ENCODE measurements around the gene ACMSD. TPM values are rescaled to one million over a fixed set of nuclear protein-coding genes. Genes with fewer than 3 reads are reported as not detected.

Gene ACMSD
- total RNA-seq, 4 donors from 2014 or later: 1.2 TPM; not detected in 3

DNA sequence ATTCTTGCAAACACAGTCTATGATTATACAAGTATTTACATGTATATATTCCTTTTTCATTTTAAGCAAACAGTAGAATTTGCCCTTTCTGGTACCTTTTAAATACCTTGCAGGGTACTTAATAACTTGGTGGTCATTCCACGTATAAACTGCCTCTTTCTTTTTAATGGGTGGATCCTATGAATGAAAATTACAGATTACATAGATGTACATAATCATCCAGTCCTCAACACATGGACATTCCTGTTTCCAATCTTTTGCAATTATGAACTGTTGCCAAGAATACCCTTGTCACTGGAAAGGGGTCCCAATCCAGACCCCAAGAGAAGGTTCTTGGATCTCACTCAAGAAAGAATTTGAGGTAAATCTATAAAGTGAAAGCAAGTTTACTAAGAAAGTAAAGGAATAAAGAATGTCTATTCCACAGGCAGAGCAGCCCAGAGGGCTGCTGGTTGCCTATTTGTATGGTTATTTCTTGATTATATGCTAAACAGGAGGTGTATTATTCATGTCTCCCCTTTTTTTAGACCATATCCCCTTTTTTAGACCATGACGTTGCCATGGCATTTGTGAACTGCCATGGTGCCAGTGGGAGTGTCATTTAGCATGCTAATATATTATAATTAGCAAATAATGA, 72.5 kb downstream of the ACMSD start:
- TF ChIP-seq POLR2A (IDR thresholded peaks at IDR 0.05): no peak
- TF ChIP-seq, protein P1, sequence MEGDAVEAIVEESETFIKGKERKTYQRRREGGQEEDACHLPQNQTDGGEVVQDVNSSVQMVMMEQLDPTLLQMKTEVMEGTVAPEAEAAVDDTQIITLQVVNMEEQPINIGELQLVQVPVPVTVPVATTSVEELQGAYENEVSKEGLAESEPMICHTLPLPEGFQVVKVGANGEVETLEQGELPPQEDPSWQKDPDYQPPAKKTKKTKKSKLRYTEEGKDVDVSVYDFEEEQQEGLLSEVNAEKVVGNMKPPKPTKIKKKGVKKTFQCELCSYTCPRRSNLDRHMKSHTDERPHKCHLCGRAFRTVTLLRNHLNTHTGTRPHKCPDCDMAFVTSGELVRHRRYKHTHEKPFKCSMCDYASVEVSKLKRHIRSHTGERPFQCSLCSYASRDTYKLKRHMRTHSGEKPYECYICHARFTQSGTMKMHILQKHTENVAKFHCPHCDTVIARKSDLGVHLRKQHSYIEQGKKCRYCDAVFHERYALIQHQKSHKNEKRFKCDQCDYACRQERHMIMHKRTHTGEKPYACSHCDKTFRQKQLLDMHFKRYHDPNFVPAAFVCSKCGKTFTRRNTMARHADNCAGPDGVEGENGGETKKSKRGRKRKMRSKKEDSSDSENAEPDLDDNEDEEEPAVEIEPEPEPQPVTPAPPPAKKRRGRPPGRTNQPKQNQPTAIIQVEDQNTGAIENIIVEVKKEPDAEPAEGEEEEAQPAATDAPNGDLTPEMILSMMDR (IDR thresholded peaks at IDR 0.05): no peak
- H3K36me3 ChIP-seq: no peaks in the 10 kb centered on the region
- H3K27me3 ChIP-seq: no peaks in the 10 kb centered on the region
- H3K27ac ChIP-seq: no peak overlapping the region
- no peaks in the 10 kb centered on the region for H3K4me1 ChIP-seq
- DNase-seq: no peak
- no peaks in the 10 kb centered on the region for H3K9me3 ChIP-seq
- no peak overlapping the region for H3K4me3 ChIP-seq

DNA sequence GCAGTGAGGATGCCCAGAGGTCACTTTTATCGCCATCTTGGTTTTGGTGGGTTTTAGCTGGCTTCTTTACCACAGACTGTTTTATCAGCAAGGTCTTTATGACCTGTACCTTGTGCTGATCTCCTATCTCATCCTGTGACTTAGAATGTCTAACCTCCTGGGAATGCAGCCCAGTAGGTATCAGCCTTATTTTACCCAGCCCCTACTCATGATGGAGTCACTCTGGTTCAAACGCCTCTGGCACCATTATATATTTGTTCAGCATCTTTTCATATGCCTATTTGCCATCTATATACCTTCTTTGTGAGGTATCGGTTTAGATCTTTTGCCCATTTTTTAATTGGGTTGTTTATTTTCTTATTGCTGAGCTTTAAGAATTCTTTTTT, 73.0 kb downstream of the ACMSD start:
- no peak for DNase-seq
- Histone ChIP-seq H3K36me3 (no peaks in the 10 kb centered on the region), H3K27me3 (no peaks in the 10 kb centered on the region)

DNA sequence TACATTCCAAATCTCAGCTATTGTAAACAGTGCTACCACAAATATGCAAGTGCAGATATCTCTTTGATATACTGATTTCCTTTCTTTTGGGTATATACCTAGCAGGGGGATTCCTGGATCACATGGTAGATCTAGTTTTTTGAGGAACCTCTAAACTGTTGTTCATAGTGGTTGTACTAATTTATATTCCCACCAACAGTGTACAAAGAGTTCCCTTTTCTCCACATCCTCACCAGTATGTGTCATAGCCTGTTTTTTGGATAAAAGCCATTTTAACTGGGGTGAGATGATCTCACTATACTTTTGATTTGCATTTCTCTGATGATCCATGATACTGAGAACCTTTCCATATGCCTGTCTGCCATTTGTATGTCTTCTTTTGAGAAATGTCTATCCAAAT, 73.9 kb downstream of the ACMSD start:
- no peaks in the 10 kb centered on the region for H3K27me3 ChIP-seq

More for the DNA sequence above, 73.0 kb downstream of the ACMSD start:
- Histone ChIP-seq H3K27ac (no peak overlapping the region), H3K4me3 (no peak overlapping the region), H3K9me3 (no peaks in the 10 kb centered on the region), H3K4me1 (no peaks in the 10 kb centered on the region)
- TF ChIP-seq, protein P1 (IDR thresholded peaks at IDR 0.05): no peak
- TF ChIP-seq POLR2A (IDR thresholded peaks at IDR 0.05): no peak

DNA sequence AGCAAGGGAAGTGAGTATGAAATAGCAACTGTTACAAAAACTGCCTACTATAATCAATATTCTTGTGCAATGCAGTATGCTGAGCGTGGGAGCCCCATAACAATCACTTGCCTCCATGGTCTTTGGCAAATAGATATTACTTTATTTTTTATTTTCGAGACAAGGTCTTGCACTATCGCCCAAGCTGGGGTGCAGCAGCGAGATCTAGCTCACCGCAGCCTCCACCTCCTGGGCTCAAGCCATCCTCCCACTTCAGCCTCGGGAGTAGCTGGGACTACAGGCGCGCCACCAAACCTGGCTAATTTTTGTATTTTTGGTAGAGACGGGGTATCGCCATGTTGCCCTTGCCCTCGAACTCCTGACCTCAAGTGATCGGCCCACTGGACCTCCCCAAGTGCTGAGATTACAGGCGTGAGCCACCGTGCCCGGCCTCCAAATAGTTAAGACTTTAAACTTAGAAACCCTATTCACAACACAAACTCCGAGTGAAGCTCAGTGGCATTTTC, 79.0 kb downstream of the ACMSD start:
- H3K27me3 ChIP-seq: no peaks in the 10 kb centered on the region
- no peak for TF ChIP-seq POLR2A (IDR thresholded peaks at IDR 0.05)
- TF ChIP-seq, protein P1 (IDR thresholded peaks at IDR 0.05): no peak
- H3K27ac ChIP-seq: peak overlapping the region; percentile 92 to 97 (median 97)
- peaks cover 0 to 18% (median 5%) of the 10 kb centered on the region in 4 donors for H3K4me1 ChIP-seq
- DNase-seq: peak; percentile 20 to 58 (median 53)
- H3K36me3 ChIP-seq: no peaks in the 10 kb centered on the region
- no peaks in the 10 kb centered on the region for H3K9me3 ChIP-seq
- H3K4me3 ChIP-seq: peak overlapping the region; percentile 72 to 96 (median 80)

More for the DNA sequence above, 73.9 kb downstream of the ACMSD start:
- no peak for DNase-seq
- Histone ChIP-seq H3K27ac (no peak overlapping the region), H3K4me3 (no peak overlapping the region), H3K4me1 (peaks cover 0 to 3% (median 0%) of the 10 kb centered on the region in 4 donors), H3K9me3 (no peaks in the 10 kb centered on the region), H3K36me3 (no peaks in the 10 kb centered on the region)
- no peak for TF ChIP-seq POLR2A (IDR thresholded peaks at IDR 0.05)
- TF ChIP-seq, protein P1 (IDR thresholded peaks at IDR 0.05): no peak

DNA sequence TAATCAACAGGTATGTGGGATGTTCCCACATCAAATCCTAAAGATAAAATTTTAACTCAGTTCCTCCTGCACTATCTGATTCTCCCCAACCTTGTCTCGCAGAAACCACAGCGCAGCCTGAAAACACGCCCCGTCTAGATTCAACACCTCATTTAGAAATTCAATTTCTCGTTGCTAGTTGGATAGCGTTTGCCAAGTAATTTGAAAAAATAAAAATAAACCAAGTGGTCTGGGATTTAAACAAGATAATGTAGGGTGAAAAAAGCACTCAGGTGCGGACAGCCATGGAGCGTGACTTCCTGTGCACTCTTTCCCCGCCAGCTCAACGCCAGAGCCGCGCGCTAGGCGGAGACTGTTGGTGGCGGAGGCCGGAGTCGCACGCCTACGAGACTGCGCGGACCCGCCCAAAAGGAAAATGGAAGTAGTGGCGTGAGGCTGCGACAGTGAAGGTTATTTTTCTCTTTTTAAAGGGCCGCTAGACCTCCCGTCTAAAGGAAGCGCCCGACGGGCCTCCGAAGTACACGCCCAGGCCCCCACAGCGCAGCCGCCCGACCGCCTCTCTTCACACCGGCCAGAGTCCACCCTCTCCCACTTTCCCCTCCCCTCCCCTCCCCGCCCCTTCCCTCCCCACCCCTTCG, 79.6 kb downstream of the ACMSD start:
- H3K4me1 ChIP-seq: peaks cover 0 to 24% (median 5%) of the 10 kb centered on the region in 4 donors
- peak overlapping the region; percentile 92 to 97 (median 97) for H3K27ac ChIP-seq
- DNase-seq: peak in 2 of 3 donors; percentile 91 to 95
- TF ChIP-seq POLR2A (IDR thresholded peaks at IDR 0.05): peak; percentile 89
- TF ChIP-seq, protein P1 (IDR thresholded peaks at IDR 0.05): peak in 4 of 6 experiments; percentile 22 to 57 (median 49)
- no peaks in the 10 kb centered on the region for H3K9me3 ChIP-seq
- H3K36me3 ChIP-seq: no peaks in the 10 kb centered on the region
- no peaks in the 10 kb centered on the region for H3K27me3 ChIP-seq
- H3K4me3 ChIP-seq: peak overlapping the region; percentile 72 to 96 (median 80)
